HepG2 (cell line): Measurements from ENCODE around the gene SDK1. TPM values are rescaled to one million over a fixed set of nuclear protein-coding genes. Genes with fewer than 3 reads are reported as not detected.

ENCODE experiments used
- ATAC-seq: fragments of 200-7000 bp; cut with Tn5 transposase; 3 replicates; pipeline ENCODE4 v1.9.1; 2020; ENCODE audit warnings: mild to moderate bottlenecking, moderate library complexity
- BruUV-seq: library from RNA; stranded (reverse); fragments of 400-500 nt; replicated peaks from 2 replicates; lab custom pipeline; 2021; lab: Mats Ljungman, UMichigan
- CTCF ChIA-PET: fragments of 300-600 bp; formaldehyde crosslinking; extraction: SDS; loops from one replicate; lab custom pipeline; 2021; ENCODE audit warnings: low total read pairs, inconsistent platforms, low intra/inter-chr PET ratio; lab: Yijun Ruan, JAX
- POLR2A ChIA-PET: fragments of 350-600 bp; sonication (Branson Sonifier 250); formaldehyde crosslinking; loops from one replicate; lab custom pipeline; 2020; ENCODE audit warnings: antibody characterized with exemption, inconsistent platforms; lab: Yijun Ruan, JAX
- DNase-seq: peaks from one replicate; pipeline ENCODE4 v3.0.0-alpha.2; 2015; ENCODE audit warnings: low spot score
- FAIRE-seq: peaks from 3 replicates; lab custom pipeline; 2011; peaks lifted over from hg19 to GRCh38; lab: Jason Lieb, UNC
- H2AFZ ChIP-seq: one replicate; pipeline ENCODE4 v1.6.1; 2011; ENCODE audit warnings: low read length, inconsistent platforms
- H3K27ac ChIP-seq: fragments of 300-600 bp; 3 replicates; pipeline ENCODE4 v1.8.0; 2011; ENCODE audit warnings: mixed run types, mild to moderate bottlenecking, mixed read lengths, low read length, inconsistent platforms; ENCODE audit not compliant: insufficient read depth; ENCODE audit errors: extremely low read length
- H3K27me3 ChIP-seq, 2 experiments: fragments of 200-600 bp in 1 of 2; 2 replicates in 1 of 2; 3 replicates in 1 of 2; pipeline versions ENCODE4 v1.6.0 to v1.8.0; 2011; ENCODE audit warnings: low read length in 2 of 2, mild to moderate bottlenecking in 2 of 2, moderate library complexity in 2 of 2, inconsistent platforms in 1 of 2; ENCODE audit not compliant: insufficient read depth in 2 of 2, control insufficient read depth in 1 of 2
- H3K36me3 ChIP-seq, 2 experiments: fragments of 200-600 bp in 1 of 2; replicated peaks in 1 of 2; 2 replicates in 1 of 2; 3 replicates in 1 of 2; pipeline versions ENCODE4 v1.5.1 to v1.8.0; 2011; ENCODE audit warnings: low read length in 2 of 2, inconsistent platforms in 1 of 2; ENCODE audit not compliant: insufficient read depth in 2 of 2, control insufficient read depth in 1 of 2
- H3K4me1 ChIP-seq: 2 replicates; pipeline ENCODE4 v1.5.1; 2012; ENCODE audit warnings: low read length, inconsistent platforms; ENCODE audit not compliant: insufficient read depth
- H3K4me2 ChIP-seq: 2 replicates; pipeline ENCODE4 v1.6.0; 2011; ENCODE audit warnings: low read depth, low read length, inconsistent platforms
- H3K4me3 ChIP-seq, 3 experiments: fragments of 200-600 bp in 1 of 3; sonication (generic), shearing (Covaris generic) in 1 of 3; replicated peaks in 1 of 3; 2 replicates each; pipeline ENCODE4 v1.5.1; 2011 to 2016; ENCODE audit warnings: low read length in 3 of 3, inconsistent platforms in 2 of 3, low read depth in 2 of 3, mild to moderate bottlenecking in 2 of 3, control low read depth in 1 of 3, mixed read lengths in 1 of 3; ENCODE audit not compliant: insufficient read depth in 1 of 3
- H3K79me2 ChIP-seq: one replicate; pipeline ENCODE4 v1.6.1; 2011; ENCODE audit warnings: low read length, inconsistent platforms; ENCODE audit not compliant: insufficient read depth
- H3K9ac ChIP-seq: 2 replicates; pipeline ENCODE4 v1.6.0; 2011; ENCODE audit warnings: mild to moderate bottlenecking, low read depth, low read length, inconsistent platforms; ENCODE audit not compliant: insufficient read depth
- H3K9me3 ChIP-seq: 2 replicates; pipeline ENCODE4 v1.5.1; 2012; ENCODE audit warnings: mild to moderate bottlenecking, low read length
- H4K20me1 ChIP-seq: 2 replicates; pipeline ENCODE4 v1.6.0; 2011; ENCODE audit warnings: inconsistent platforms, mild to moderate bottlenecking, low read length, moderate library complexity; ENCODE audit not compliant: insufficient read depth
- FOSL1 ChIP-seq: sonication (generic); formaldehyde crosslinking; IDR thresholded peaks from 2 replicates; pipeline ENCODE4 v1.9.0; 2021; ENCODE audit warnings: missing genetic modification reagents, borderline replicate concordance
- FOXP1 ChIP-seq, 2 experiments: fragments of 450-650 bp in 1 of 2; IDR thresholded peaks; 2 replicates each; pipeline ENCODE4 v1.6.1; 2017 to 2018; ENCODE audit warnings: antibody characterized with exemption in 1 of 2
- HNF1A ChIP-seq, 2 experiments: sonication (generic) in 1 of 2; formaldehyde crosslinking in 1 of 2; IDR thresholded peaks; 2 replicates each; pipeline versions ENCODE4 v1.4.0 to v1.6.1; 2016 to 2020; ENCODE audit warnings: borderline replicate concordance in 1 of 2, low read depth in 1 of 2, mild to moderate bottlenecking in 1 of 2, missing genetic modification reagents in 1 of 2
- RAD21 ChIP-seq: fragments of 450-650 bp; formaldehyde crosslinking; IDR thresholded peaks from 2 replicates; pipeline ENCODE4 v1.5.0; 2020; ENCODE audit warnings: mild to moderate bottlenecking
- ZNF207 ChIP-seq: fragments of 450-650 bp; IDR thresholded peaks from 2 replicates; pipeline ENCODE4 v1.6.1; 2016; ENCODE audit warnings: antibody characterized with exemption, borderline replicate concordance
- ZNF343 ChIP-seq: sonication (generic); formaldehyde crosslinking; IDR thresholded peaks from 2 replicates; pipeline ENCODE4 v1.4.0; 2020; ENCODE audit warnings: mild to moderate bottlenecking, missing genetic modification reagents
- WGBS: methylation state at CpG from one replicate; pipeline ENCODE4 v1.1.6; 2017; ENCODE audit warnings: low lambda C conversion rate; 5-methylcytosine and 5-hydroxymethylcytosine counted together
- in situ Hi-C: cut with HindIII; loops from 2 replicates; pipeline ENCODE4 v1.10.0; 2017; ENCODE audit warnings: low pct_unique_long_range_greater_than_20kb; ENCODE audit not compliant: extremely low pct_ligation_motif_present
- intact Hi-C: fragments of 100-400 bp; cut with micrococcal nuclease; formaldehyde crosslinking; loops from one replicate; pipeline ENCODE4 v1.10.0; 2022; ENCODE audit not compliant: unreplicated experiment
- polyA plus RNA-seq, 8 experiments: library from polyadenylated mRNA; depleted of rRNA in 3 of 8; stranded (reverse) in 7 of 8; unstranded in 1 of 8; fragments of >200 nt; fragmentation: Illumina TruSeq in 4 of 8; extraction: Trizol in 4 of 8; gene quantifications; 2 replicates each; pipeline versions ENCODE4 v1.2.1 to v1.2.3, GENCODE V29; 2011 to 2016; ENCODE audit warnings: low read depth in 4 of 8, missing spikeins in 1 of 8, mixed read lengths in 1 of 8; ENCODE audit not compliant: insufficient read depth in 1 of 8
- total RNA-seq, 5 experiments: library from RNA; depleted of rRNA; stranded (reverse); fragments of >200 nt; fragmentation: Illumina TruSeq; extraction: Trizol; gene quantifications; 2 replicates each; pipeline ENCODE4 v1.2.3, GENCODE V29; 2016; ENCODE audit warnings: low read depth in 1 of 5

The SDK1 gene
- total and polyA plus RNA-seq, 2 of the 13 experiments (the other 11 are each of a cell fraction or from before 2014, with no cell fraction given), result 0.35 to 2.4 TPM

GRCh38 chr7:4267341-4268039, 966.4 kb downstream of the SDK1 start:
- WGBS, result 86% methylated on average over 20 of the region's 21 CpGs
- no peak for ATAC-seq
- H3K9me3 ChIP-seq, result no peaks in the 10 kb centered on the region
- in situ Hi-C loops, result no loop called here
- H3K9ac ChIP-seq, result no peak overlapping the region
- H3K4me1 ChIP-seq, result no peaks in the 10 kb centered on the region
- TF ChIP-seq ZNF207 (no peak), RAD21 (CRISPR knock-in tag) (no peak), HNF1A (IDR thresholded peaks at IDR 0.05; ENCODE audit: low read depth) (no peak), HNF1A (CRISPR knock-in tag; IDR thresholded peaks at IDR 0.05; ENCODE audit: borderline replicate concordance) (no peak), ZNF343 (CRISPR knock-in tag) (no peak), FOSL1 (CRISPR knock-in tag) (no peak), FOXP1 (IDR thresholded peaks at IDR 0.05) (no peak), FOXP1 (CRISPR knock-in tag; IDR thresholded peaks at IDR 0.05) (no peak)
- TF ChIP-seq, all 625 proteins: peak for 0
- no peaks in the 10 kb centered on the region for H3K36me3 ChIP-seq
- CTCF ChIA-PET, result no interaction called here
- DNase-seq (no peak), FAIRE-seq (no peak)
- no peak overlapping the region for H3K4me2 ChIP-seq
- H3K79me2 ChIP-seq, result no peaks in the 10 kb centered on the region
- no peaks in the 10 kb centered on the region for H3K27me3 ChIP-seq
- POLR2A ChIA-PET, result no interaction called here
- no peak overlapping the region for H3K4me3 ChIP-seq
- H2AFZ ChIP-seq, result no peak overlapping the region
- BruUV-seq, result no TSS peak
- intact Hi-C loops, result no loop called here
- H3K27ac ChIP-seq, result no peak overlapping the region
- H4K20me1 ChIP-seq, result no peaks in the 10 kb centered on the region
